GM19397 (cell line): ENCODE results near the gene ASB16.

Experiments
- ATAC-seq: cut with Tn5 transposase; IDR thresholded peaks from one replicate; pipeline ENCODE4 v1.9.1; 2021; ENCODE audit warnings: mild to moderate bottlenecking, moderate library complexity; ENCODE audit not compliant: unreplicated experiment

ASB16 gene

DNA sequence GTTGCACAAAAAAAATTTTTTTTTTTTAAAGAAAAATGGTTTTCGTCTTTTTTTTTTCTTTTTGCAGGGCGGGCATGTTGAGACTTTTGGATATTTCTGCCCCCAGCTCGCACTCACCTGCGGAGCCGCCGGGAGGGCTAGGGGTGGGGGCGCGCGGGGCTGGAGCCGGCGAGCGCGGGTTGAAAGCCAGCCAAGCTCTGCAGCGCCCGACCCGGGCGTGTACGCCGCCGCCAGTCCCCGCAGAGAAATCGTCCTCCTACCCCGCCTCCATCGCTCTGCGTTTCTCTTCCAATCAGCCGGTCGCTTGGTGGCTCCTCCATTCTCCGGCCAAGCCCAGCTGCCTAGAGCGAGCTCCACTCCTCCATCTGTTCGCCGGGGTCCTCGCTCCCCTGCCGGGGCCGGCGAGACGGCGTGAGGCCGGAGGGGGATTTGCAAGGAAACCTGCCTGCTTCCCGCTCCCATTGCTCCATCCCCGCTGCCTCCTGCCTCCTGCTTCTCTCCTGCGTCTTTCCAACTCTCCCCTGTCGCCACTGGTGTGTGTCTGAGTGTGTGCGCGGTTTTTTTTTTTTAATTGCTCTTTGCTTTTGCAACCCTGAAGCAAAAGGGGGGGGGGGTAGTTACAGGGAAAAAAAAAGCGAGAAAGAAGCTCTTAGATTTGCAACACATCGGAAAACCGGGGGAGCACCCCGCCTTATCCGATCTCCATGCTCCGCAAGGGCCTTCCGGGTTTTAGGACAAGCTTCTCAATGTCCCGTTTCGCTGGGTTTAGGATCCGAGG is 50.8 kb downstream of the ASB16 start:
- no peak for ATAC-seq

DNA sequence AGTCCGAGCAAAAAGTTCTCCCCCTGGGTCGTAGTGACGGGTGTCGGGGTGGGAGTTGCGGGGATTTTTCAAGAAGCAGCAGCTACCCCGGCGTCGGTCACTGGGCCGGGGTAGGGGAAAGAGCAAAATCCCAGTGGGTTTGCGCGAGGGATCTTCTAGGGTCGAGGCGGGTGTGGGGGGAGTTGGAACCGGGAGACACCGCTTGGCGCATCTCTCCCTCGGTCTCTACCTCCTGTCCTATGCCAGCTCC is 51.3 kb downstream of the ASB16 start:
- no peak for ATAC-seq

DNA sequence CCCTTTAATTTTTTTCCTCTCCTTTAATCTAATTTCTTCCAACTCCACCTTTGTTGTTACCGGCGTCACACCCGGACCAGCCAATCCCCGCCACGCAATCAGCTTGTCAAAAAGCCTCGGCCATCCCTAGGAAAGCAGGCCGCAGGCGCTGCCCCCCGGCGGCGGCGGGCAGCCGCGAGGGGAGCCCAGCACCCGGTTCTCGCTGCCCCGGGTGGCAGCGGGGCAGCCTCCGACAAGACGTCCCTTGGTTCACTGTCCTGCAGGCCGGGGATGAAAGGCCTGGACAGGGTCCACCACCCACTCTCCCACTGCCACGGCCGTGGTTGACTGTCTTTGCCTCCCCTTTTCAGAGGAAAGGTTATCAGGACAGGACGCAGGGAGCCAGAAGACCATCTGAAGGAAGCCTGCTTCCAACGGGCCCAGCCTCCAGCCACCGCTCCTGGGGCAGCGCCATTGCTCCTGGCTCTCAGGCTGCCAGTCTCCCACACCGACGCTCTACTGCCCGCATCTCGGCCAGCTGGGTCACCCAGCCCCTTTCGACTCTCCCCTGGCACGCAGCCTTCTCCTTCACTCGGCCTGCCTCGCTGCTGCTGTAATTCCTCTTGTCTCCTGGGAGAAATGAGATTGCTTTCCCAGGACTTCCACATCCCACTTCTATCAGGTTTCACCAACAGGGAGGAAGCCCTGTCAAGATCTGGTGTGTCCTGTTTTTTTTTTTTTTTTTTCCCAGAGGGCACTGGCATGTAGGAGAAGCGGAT is 51.8 kb downstream of the ASB16 start:
- ATAC-seq: no peak

DNA sequence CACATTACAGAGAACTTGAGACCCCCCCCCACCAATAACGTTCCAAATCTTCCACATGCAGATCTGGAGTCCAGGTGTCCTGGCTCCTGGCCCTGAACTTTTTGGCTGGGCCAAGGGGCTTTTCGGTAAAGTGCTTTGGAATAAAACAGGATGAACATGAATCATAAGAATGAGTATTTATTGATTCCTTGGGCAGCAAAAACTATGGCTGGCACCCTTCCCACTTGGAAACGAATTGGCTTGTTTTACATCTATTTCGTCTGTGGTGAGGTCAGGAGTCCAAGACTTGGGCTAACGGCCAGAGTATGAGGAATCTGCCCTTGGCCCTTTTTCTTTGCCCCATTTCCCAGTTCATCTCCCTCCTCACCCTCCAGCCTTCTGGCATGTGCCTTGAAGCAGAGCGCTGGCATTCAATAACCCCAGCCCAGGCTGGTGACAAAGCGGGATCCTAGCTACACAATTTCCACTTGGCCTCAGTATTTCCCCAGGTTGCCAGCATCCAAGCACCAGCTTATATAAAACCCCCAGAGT is 53.1 kb downstream of the ASB16 start:
- ATAC-seq: no peak
